ENCODE measurements around the gene LMAN2.

Gene LMAN2

GRCh38 chr5:177312649-177313181, 38.8 kb downstream of the LMAN2 start:
- Histone ChIP-seq H3K79me2 (ENCODE audit: low read length) (peaks cover 39% of the 10 kb centered on the region), H3K9me3 (replicated peaks; ENCODE audit: insufficient read depth, low read length) (no peaks in the 10 kb centered on the region), H3F3A (ENCODE audit: insufficient read depth, low read length) (peaks cover 46% of the 10 kb centered on the region), H3K4me1 (ENCODE audit: low read length) (peaks cover 18% of the 10 kb centered on the region), H2AFZ (ENCODE audit: low read length) (no peak overlapping the region), H3K4me3 (ENCODE audit: low read length) (peak overlapping the region; percentile 99), H3K9ac (ENCODE audit: low read length) (peak overlapping the region; percentile 89), H3K27me3 (replicated peaks; ENCODE audit: insufficient read depth, low read length) (no peaks in the 10 kb centered on the region), H3K4me2 (ENCODE audit: low read depth, low read length) (peak overlapping the region; percentile 98), H3K9me2 (replicated peaks; ENCODE audit: insufficient read depth, low read length) (no peaks in the 10 kb centered on the region), H4K20me1 (ENCODE audit: insufficient read depth, low read length) (no peaks in the 10 kb centered on the region), H3K36me3 (replicated peaks; ENCODE audit: insufficient read depth, low read length) (no peaks in the 10 kb centered on the region), H3K27ac (ENCODE audit: low read length) (peak overlapping the region; percentile 93)
- TF ChIP-seq EZH2 (optimal IDR thresholded peaks at IDR 0.05; ENCODE audit: low read depth, low read length) (no peak), CTCF (IDR thresholded peaks at IDR 0.05; ENCODE audit: low read length) (peak; percentile 41)
- DNase-seq: peak; percentile 86

- Histone ChIP-seq H3K79me2 (ENCODE audit: low read length) (peaks cover 46% of the 10 kb centered on the region), H3K4me2 (ENCODE audit: low read depth, low read length) (peak within 1 kb of the TSS; percentile 98), H3K36me3 (replicated peaks; ENCODE audit: insufficient read depth, low read length) (no peaks in the 10 kb centered on the region), H3K27ac (ENCODE audit: low read length) (peak within 1 kb of the TSS; percentile 93), H3K4me3 (ENCODE audit: low read length) (peak within 1 kb of the TSS; percentile 99), H3K9me3 (replicated peaks; ENCODE audit: insufficient read depth, low read length) (no peaks in the 10 kb centered on the region), H3F3A (ENCODE audit: insufficient read depth, low read length) (peaks cover 51% of the 10 kb centered on the region), H3K9me2 (replicated peaks; ENCODE audit: insufficient read depth, low read length) (no peaks in the 10 kb centered on the region), H3K27me3 (replicated peaks; ENCODE audit: insufficient read depth, low read length) (no peaks in the 10 kb centered on the region), H3K9ac (ENCODE audit: low read length) (peak within 1 kb of the TSS; percentile 89), H3K4me1 (ENCODE audit: low read length) (peaks cover 18% of the 10 kb centered on the region), H2AFZ (ENCODE audit: low read length) (0 out of 2 replicates have a peak within 1 kb of the TSS, but pooled peaks have one; percentile 44), H4K20me1 (ENCODE audit: insufficient read depth, low read length) (no peaks in the 10 kb centered on the region)
- DNase-seq: peak; percentile 99
- TF ChIP-seq EZH2phosphoT487 (IDR thresholded peaks at IDR 0.05; ENCODE audit: low read length): no peak
- TF ChIP-seq CTCF (IDR thresholded peaks at IDR 0.05; ENCODE audit: low read length): no peak
- no peak for TF ChIP-seq EZH2 (optimal IDR thresholded peaks at IDR 0.05; ENCODE audit: low read depth, low read length)
Observed at GRCh38 chr5:177311723-177312648, 39.5 kb downstream of the LMAN2 start, which contains the start of gene MXD3. Gene MXD3 (minus strand): TSS chr5:177311898. CDS start chr5:177311830, 68 bp downstream.

- H3K27me3 ChIP-seq (replicated peaks; ENCODE audit: insufficient read depth, low read length): no peaks in the 10 kb centered on the region
- no peaks in the 10 kb centered on the region for H3K9me2 ChIP-seq (replicated peaks; ENCODE audit: insufficient read depth, low read length)
- H3F3A ChIP-seq (ENCODE audit: insufficient read depth, low read length): peaks cover 56% of the 10 kb centered on the region
- peaks cover 18% of the 10 kb centered on the region for H3K4me1 ChIP-seq (ENCODE audit: low read length)
- peak overlapping the region; percentile 98 for H3K4me2 ChIP-seq (ENCODE audit: low read depth, low read length)
- no peaks in the 10 kb centered on the region for H3K36me3 ChIP-seq (replicated peaks; ENCODE audit: insufficient read depth, low read length)
- peak overlapping the region; percentile 99 for H3K4me3 ChIP-seq (ENCODE audit: low read length)
- H2AFZ ChIP-seq (ENCODE audit: low read length): no peak overlapping the region
- no peak for DNase-seq
- H3K9me3 ChIP-seq (replicated peaks; ENCODE audit: insufficient read depth, low read length): no peaks in the 10 kb centered on the region
- no peak for TF ChIP-seq EZH2 (optimal IDR thresholded peaks at IDR 0.05; ENCODE audit: low read depth, low read length)
- TF ChIP-seq EZH2phosphoT487 (IDR thresholded peaks at IDR 0.05; ENCODE audit: low read length): no peak
- TF ChIP-seq CTCF (IDR thresholded peaks at IDR 0.05; ENCODE audit: low read length): no peak
- H3K27ac ChIP-seq (ENCODE audit: low read length): peak overlapping the region; percentile 93; the same call in 1 of the 2 replicates
- H4K20me1 ChIP-seq (ENCODE audit: insufficient read depth, low read length): no peaks in the 10 kb centered on the region
- peaks cover 53% of the 10 kb centered on the region for H3K79me2 ChIP-seq (ENCODE audit: low read length)
- H3K9ac ChIP-seq (ENCODE audit: low read length): peak overlapping the region; percentile 89
Observed at GRCh38 chr5:177311392-177311722, 40.1 kb downstream of the LMAN2 start.
